Breast epithelium (tissue), 4 donors: Measurements from ENCODE around the gene RNASE7. TPM values are rescaled to one million over a fixed set of nuclear protein-coding genes. Genes with fewer than 3 reads are reported as not detected.
A peak's percentile ranks its signal among the peaks of the same experiment; 100 is the strongest.

Experiments used
- DNase-seq, 2 donors: peaks; one replicate each; pipeline ENCODE4 v3.0.0-alpha.2; 2019; ENCODE audit warnings: low spot score in 2 of 2
- H3K27ac ChIP-seq, 2 donors: fragments of 200-600 bp; sonication (generic) in 1 of 2; one replicate each; pipeline ENCODE4 v1.5.1; 2016 to 2019; ENCODE audit warnings: mild to moderate bottlenecking in 1 of 2
- H3K27me3 ChIP-seq, 2 donors: fragments of 200-600 bp; sonication (generic) in 1 of 2; one replicate each; pipeline versions ENCODE4 v1.5.1 to v1.6.0; 2017 to 2019; ENCODE audit warnings: control low read depth in 1 of 2, mild to moderate bottlenecking in 1 of 2
- H3K36me3 ChIP-seq: fragments of 200-600 bp; one replicate; pipeline ENCODE4 v1.5.1; 2019
- H3K4me1 ChIP-seq, 2 donors: fragments of 200-600 bp; sonication (generic); one replicate each; pipeline ENCODE4 v1.5.1; 2016 to 2019; ENCODE audit warnings: control low read depth in 1 of 2
- H3K4me3 ChIP-seq, 3 donors: fragments of 200-600 bp; sonication (generic); 1 replicate in 2 of 3; 2 replicates in 1 of 3; pipeline ENCODE4 v1.5.1; 2016 to 2019; ENCODE audit warnings: mild to moderate bottlenecking in 3 of 3, moderate library complexity in 2 of 3
- H3K9me3 ChIP-seq, 2 donors: fragments of 200-600 bp; sonication (generic) in 1 of 2; one replicate each; pipeline ENCODE4 v1.5.1; 2016 to 2019; ENCODE audit warnings: control low read depth in 1 of 2
- POLR2A ChIP-seq: fragments of 450-650 bp; IDR thresholded peaks from one replicate; pipeline ENCODE4 v1.6.1; 2016; ENCODE audit warnings: antibody characterized with exemption, mild to moderate bottlenecking, moderate library complexity
- POLR2AphosphoS5 ChIP-seq, 3 donors: sonication (generic); formaldehyde crosslinking; IDR thresholded peaks; one replicate each; pipeline ENCODE4 v1.6.1; 2017; ENCODE audit warnings: antibody characterized with exemption in 3 of 3
- intact Hi-C: fragments of 100-400 bp; cut with DNase I; formaldehyde crosslinking; loops from one replicate; pipeline ENCODE4 v1.15.1; 2023; ENCODE audit warnings: low total_unique reads
- total RNA-seq, 3 donors: library from RNA; depleted of rRNA; stranded (reverse); fragments of >200 nt; gene quantifications; one replicate each; pipeline ENCODE4 v1.1.0, GENCODE V29; 2016
- TF ChIP-seq, protein P1 (sequence below), 3 donors: fragments of 450-650 bp; IDR thresholded peaks; one replicate each; pipeline ENCODE4 v1.5.1; 2016 to 2017; ENCODE audit warnings: antibody characterized with exemption in 3 of 3, mild to moderate bottlenecking in 3 of 3, moderate library complexity in 3 of 3

RNASE7 gene
- total RNA-seq, 3 donors from 2014 or later, result 1.6 to 3.1 TPM; not detected in 1

GRCh38 chr14:21074398-21075272 lies 32.5 kb downstream of the RNASE7 start:
- no peak for DNase-seq
- Histone ChIP-seq H3K27me3 (no peaks in the 10 kb centered on the region), H3K9me3 (no peaks in the 10 kb centered on the region), H3K36me3 (no peaks in the 10 kb centered on the region), H3K4me3 (no peak overlapping the region), H3K27ac (peak overlapping the region; percentile 59 to 92), H3K4me1 (peaks cover 4 to 7% of the 10 kb centered on the region in 2 donors)
- TF ChIP-seq POLR2A (no peak), POLR2AphosphoS5 (IDR thresholded peaks at IDR 0.05) (no peak)
- intact Hi-C loops, result no loop called here

GRCh38 chr14:21075719-21076437 lies 33.7 kb downstream of the RNASE7 start:
- H3K36me3 ChIP-seq, result peaks cover 7% of the 10 kb centered on the region
- H3K4me1 ChIP-seq, result peaks cover 4 to 7% of the 10 kb centered on the region in 2 donors
- intact Hi-C loops, result no loop called here
- peak overlapping the region in 1 of 2 donors; percentile 92 for H3K27ac ChIP-seq
- H3K9me3 ChIP-seq, result no peaks in the 10 kb centered on the region
- TF ChIP-seq, protein P1, sequence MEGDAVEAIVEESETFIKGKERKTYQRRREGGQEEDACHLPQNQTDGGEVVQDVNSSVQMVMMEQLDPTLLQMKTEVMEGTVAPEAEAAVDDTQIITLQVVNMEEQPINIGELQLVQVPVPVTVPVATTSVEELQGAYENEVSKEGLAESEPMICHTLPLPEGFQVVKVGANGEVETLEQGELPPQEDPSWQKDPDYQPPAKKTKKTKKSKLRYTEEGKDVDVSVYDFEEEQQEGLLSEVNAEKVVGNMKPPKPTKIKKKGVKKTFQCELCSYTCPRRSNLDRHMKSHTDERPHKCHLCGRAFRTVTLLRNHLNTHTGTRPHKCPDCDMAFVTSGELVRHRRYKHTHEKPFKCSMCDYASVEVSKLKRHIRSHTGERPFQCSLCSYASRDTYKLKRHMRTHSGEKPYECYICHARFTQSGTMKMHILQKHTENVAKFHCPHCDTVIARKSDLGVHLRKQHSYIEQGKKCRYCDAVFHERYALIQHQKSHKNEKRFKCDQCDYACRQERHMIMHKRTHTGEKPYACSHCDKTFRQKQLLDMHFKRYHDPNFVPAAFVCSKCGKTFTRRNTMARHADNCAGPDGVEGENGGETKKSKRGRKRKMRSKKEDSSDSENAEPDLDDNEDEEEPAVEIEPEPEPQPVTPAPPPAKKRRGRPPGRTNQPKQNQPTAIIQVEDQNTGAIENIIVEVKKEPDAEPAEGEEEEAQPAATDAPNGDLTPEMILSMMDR (IDR thresholded peaks at IDR 0.05), result no peak
- TF ChIP-seq POLR2A, result no peak
- no peak overlapping the region for H3K4me3 ChIP-seq
- no peaks in the 10 kb centered on the region for H3K27me3 ChIP-seq
- DNase-seq, result no peak

GRCh38 chr14:21077672-21078071 lies 35.5 kb downstream of the RNASE7 start:
- no peak overlapping the region for H3K27ac ChIP-seq
- no peak for DNase-seq
- no peaks in the 10 kb centered on the region for H3K9me3 ChIP-seq
- intact Hi-C loops, result no loop called here
- peaks cover 7% of the 10 kb centered on the region for H3K36me3 ChIP-seq
- no peaks in the 10 kb centered on the region for H3K27me3 ChIP-seq
- no peak overlapping the region for H3K4me3 ChIP-seq
- peaks cover 3 to 4% of the 10 kb centered on the region in 2 donors for H3K4me1 ChIP-seq
- TF ChIP-seq, protein P1 (IDR thresholded peaks at IDR 0.05), result no peak
- TF ChIP-seq POLR2A, result no peak
- no peak for TF ChIP-seq POLR2AphosphoS5 (IDR thresholded peaks at IDR 0.05)

DNA sequence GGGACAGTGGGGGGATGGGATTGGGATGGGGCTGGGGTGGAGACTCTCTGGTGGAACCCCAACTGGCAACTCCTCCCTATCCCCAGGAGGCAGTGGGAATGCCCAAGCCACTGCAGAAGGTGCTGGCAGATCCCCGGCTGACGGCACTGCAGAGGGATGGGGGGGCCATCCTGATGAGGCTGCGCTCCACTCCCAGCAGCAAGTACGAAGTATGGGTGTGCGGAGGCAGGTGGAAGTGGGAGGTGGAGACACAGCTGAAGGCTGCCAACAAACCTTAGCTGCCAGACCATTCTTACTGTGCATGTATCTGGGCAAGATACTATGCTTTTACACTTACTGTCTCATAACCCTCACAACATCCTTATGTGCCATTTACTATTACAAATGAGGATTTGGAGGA lies 36.1 kb downstream of the RNASE7 start:
- Histone ChIP-seq H3K4me3 (no peak overlapping the region), H3K4me1 (no peaks in the 10 kb centered on the region), H3K27me3 (no peaks in the 10 kb centered on the region), H3K27ac (no peak overlapping the region), H3K36me3 (peaks cover 7% of the 10 kb centered on the region), H3K9me3 (no peaks in the 10 kb centered on the region)
- intact Hi-C loops, result no loop called here
- DNase-seq, result no peak
- TF ChIP-seq POLR2A (no peak), POLR2AphosphoS5 (IDR thresholded peaks at IDR 0.05) (no peak)
- TF ChIP-seq, protein P1 (IDR thresholded peaks at IDR 0.05), result no peak

GRCh38 chr14:21078726-21079125 lies 36.6 kb downstream of the RNASE7 start:
- TF ChIP-seq POLR2AphosphoS5 (IDR thresholded peaks at IDR 0.05) (no peak), POLR2A (no peak)
- TF ChIP-seq, protein P1 (IDR thresholded peaks at IDR 0.05), result no peak
- H3K4me1 ChIP-seq, result no peaks in the 10 kb centered on the region

More at GRCh38 chr14:21078726-21079125, 36.6 kb downstream of the RNASE7 start:
- intact Hi-C loops, result no loop called here
- H3K36me3 ChIP-seq, result peaks cover 7% of the 10 kb centered on the region
- H3K27ac ChIP-seq, result no peak overlapping the region
- H3K4me3 ChIP-seq, result no peak overlapping the region
- no peak for DNase-seq
- no peaks in the 10 kb centered on the region for H3K27me3 ChIP-seq
- no peaks in the 10 kb centered on the region for H3K9me3 ChIP-seq
